Hepatocyte (in vitro differentiated cells): ENCODE data around the gene RLN3. TPM values are rescaled to one million over a fixed set of nuclear protein-coding genes. Genes with fewer than 3 reads are reported as not detected.

Experiments used
- DNase-seq: peaks from one replicate; pipeline ENCODE4 v3.0.0-alpha.2; 2016; ENCODE audit warnings: low spot score
- H2AFZ ChIP-seq: fragments of 200-600 bp; sonication (generic); 2 replicates; pipeline ENCODE4 v1.6.0; 2016; ENCODE audit warnings: antibody characterized with exemption, mild to moderate bottlenecking
- H3K27ac ChIP-seq: fragments of 200-600 bp; sonication (generic); 2 replicates; pipeline ENCODE4 v1.5.1; 2016; ENCODE audit warnings: mild to moderate bottlenecking
- H3K27me3 ChIP-seq: fragments of 200-600 bp; sonication (generic); 2 replicates; pipeline ENCODE4 v1.6.1; 2016
- H3K36me3 ChIP-seq: fragments of 200-600 bp; sonication (generic); replicated peaks from 2 replicates; pipeline ENCODE4 v1.5.1; 2016; ENCODE audit warnings: low read depth; ENCODE audit not compliant: insufficient read depth
- H3K4me1 ChIP-seq: fragments of 200-600 bp; sonication (generic); 2 replicates; pipeline ENCODE4 v1.5.1; 2016; ENCODE audit warnings: mild to moderate bottlenecking, moderate library complexity; ENCODE audit not compliant: insufficient read depth
- H3K4me2 ChIP-seq: fragments of 200-600 bp; sonication (generic); 2 replicates; pipeline ENCODE4 v1.6.0; 2016
- H3K4me3 ChIP-seq: fragments of 200-600 bp; sonication (generic); 2 replicates; pipeline ENCODE4 v1.5.1; 2016; ENCODE audit warnings: mild to moderate bottlenecking
- H3K79me2 ChIP-seq: fragments of 200-600 bp; sonication (generic); 2 replicates; pipeline ENCODE4 v1.6.0; 2017; ENCODE audit warnings: mild to moderate bottlenecking
- H3K9me2 ChIP-seq: fragments of 200-600 bp; sonication (generic); replicated peaks from 2 replicates; pipeline ENCODE4 v1.6.0; 2017; ENCODE audit warnings: mild to moderate bottlenecking; ENCODE audit not compliant: insufficient read depth
- H3K9me3 ChIP-seq: fragments of 200-600 bp; sonication (generic); 2 replicates; pipeline ENCODE4 v1.5.1; 2016; ENCODE audit warnings: low read depth, mild to moderate bottlenecking
- H4K20me1 ChIP-seq: fragments of 200-600 bp; sonication (generic); 2 replicates; pipeline ENCODE4 v1.6.0; 2016; ENCODE audit warnings: mild to moderate bottlenecking; ENCODE audit not compliant: insufficient read depth, poor library complexity, severe bottlenecking
- EZH2 ChIP-seq: fragments of 200-600 bp; sonication (generic); IDR thresholded peaks from 2 replicates; pipeline ENCODE4 v1.6.1; 2016; ENCODE audit warnings: antibody characterized with exemption, mild to moderate bottlenecking, borderline replicate concordance
- EZH2phosphoT487 ChIP-seq: fragments of 200-600 bp; sonication (generic); IDR thresholded peaks from one replicate; pipeline ENCODE4 v1.6.1; 2018; ENCODE audit warnings: antibody characterized with exemption, mild to moderate bottlenecking, low read depth, moderate library complexity; ENCODE audit not compliant: unreplicated experiment, severe bottlenecking
- WGBS: methylation state at CpG from one replicate; pipeline ENCODE4 v1.1.6; 2016; ENCODE audit warnings: low lambda C conversion rate; ENCODE audit errors: missing lambda C conversion rate; 5-methylcytosine and 5-hydroxymethylcytosine counted together
- polyA plus RNA-seq: library from polyadenylated mRNA; unstranded; fragments of >200 nt; fragmentation: Nextera tagmentation; extraction: Ambion mirVana; gene quantifications from 2 replicates; pipeline ENCODE4 v1.2.1, GENCODE V29; 2016
- total RNA-seq: library from RNA; depleted of rRNA; stranded (reverse); fragments of >200 nt; gene quantifications from 2 replicates; pipeline ENCODE4 v1.2.3, GENCODE V29; 2014
- TF ChIP-seq, protein P1 (sequence below): fragments of 200-600 bp; sonication (generic); IDR thresholded peaks from 2 replicates; pipeline ENCODE4 v1.5.1; 2016; ENCODE audit warnings: antibody characterized with exemption, mild to moderate bottlenecking; ENCODE audit not compliant: poor library complexity

RLN3 gene
- total and polyA plus RNA-seq, 2 experiments from 2014 or later, result not detected

- Histone ChIP-seq H3K9me2 (no peaks in the 10 kb centered on the region), H3K4me3 (no peak overlapping the region), H3K9me3 (peaks cover 7% of the 10 kb centered on the region), H3K4me2 (no peak overlapping the region), H3K79me2 (peaks cover 55% of the 10 kb centered on the region), H2AFZ (no peak overlapping the region), H3K36me3 (no peaks in the 10 kb centered on the region), H4K20me1 (no peaks in the 10 kb centered on the region), H3K4me1 (no peaks in the 10 kb centered on the region), H3K27ac (no peak overlapping the region), H3K27me3 (no peaks in the 10 kb centered on the region)
- TF ChIP-seq EZH2phosphoT487, result no peak
- TF ChIP-seq, protein P1, sequence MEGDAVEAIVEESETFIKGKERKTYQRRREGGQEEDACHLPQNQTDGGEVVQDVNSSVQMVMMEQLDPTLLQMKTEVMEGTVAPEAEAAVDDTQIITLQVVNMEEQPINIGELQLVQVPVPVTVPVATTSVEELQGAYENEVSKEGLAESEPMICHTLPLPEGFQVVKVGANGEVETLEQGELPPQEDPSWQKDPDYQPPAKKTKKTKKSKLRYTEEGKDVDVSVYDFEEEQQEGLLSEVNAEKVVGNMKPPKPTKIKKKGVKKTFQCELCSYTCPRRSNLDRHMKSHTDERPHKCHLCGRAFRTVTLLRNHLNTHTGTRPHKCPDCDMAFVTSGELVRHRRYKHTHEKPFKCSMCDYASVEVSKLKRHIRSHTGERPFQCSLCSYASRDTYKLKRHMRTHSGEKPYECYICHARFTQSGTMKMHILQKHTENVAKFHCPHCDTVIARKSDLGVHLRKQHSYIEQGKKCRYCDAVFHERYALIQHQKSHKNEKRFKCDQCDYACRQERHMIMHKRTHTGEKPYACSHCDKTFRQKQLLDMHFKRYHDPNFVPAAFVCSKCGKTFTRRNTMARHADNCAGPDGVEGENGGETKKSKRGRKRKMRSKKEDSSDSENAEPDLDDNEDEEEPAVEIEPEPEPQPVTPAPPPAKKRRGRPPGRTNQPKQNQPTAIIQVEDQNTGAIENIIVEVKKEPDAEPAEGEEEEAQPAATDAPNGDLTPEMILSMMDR, result no peak
- TF ChIP-seq EZH2, result no peak
- DNase-seq, result no peak
- 92% methylated on average over 21 of the region's 22 CpGs for WGBS
Observed at GRCh38 chr19:13996928-13997630, 30.9 kb upstream of the RLN3 start.

DNA sequence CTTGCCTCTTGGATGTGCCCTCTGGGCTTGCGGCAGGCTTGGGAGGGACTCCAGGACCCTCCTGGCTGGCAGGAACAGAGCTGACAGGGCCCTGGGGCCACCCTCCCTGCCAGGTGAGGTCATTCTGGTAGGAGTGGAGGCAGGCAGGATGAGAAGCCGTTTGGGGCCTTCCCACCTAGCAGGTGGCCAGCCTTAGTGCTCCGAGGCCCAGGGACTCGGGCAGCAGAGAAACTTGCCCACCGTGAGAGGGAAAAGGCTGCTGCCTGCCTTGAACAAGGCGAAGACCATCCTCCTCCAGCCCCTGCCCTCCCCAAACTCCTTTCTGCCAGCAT lies 30.4 kb upstream of the RLN3 start:
- H3K27ac ChIP-seq, result no peak overlapping the region
- no peaks in the 10 kb centered on the region for H3K4me1 ChIP-seq
- no peaks in the 10 kb centered on the region for H4K20me1 ChIP-seq
- no peaks in the 10 kb centered on the region for H3K36me3 ChIP-seq
- no peak overlapping the region for H2AFZ ChIP-seq
- DNase-seq, result peak; percentile 3
- no peaks in the 10 kb centered on the region for H3K27me3 ChIP-seq
- H3K9me3 ChIP-seq, result peaks cover 7% of the 10 kb centered on the region
- H3K79me2 ChIP-seq, result peaks cover 55% of the 10 kb centered on the region
- H3K9me2 ChIP-seq, result no peaks in the 10 kb centered on the region
- 89% methylated on average over 6 of the region's 6 CpGs for WGBS
- H3K4me2 ChIP-seq, result no peak overlapping the region
- no peak for TF ChIP-seq EZH2
- TF ChIP-seq, protein P1, result no peak
- TF ChIP-seq EZH2phosphoT487, result no peak
- no peak overlapping the region for H3K4me3 ChIP-seq

- H3K9me3 ChIP-seq, result peaks cover 7% of the 10 kb centered on the region
- H4K20me1 ChIP-seq, result no peaks in the 10 kb centered on the region
- 100% methylated on average over 1 of the region's 1 CpG for WGBS
- no peak overlapping the region for H2AFZ ChIP-seq
- no peak overlapping the region for H3K4me3 ChIP-seq
- TF ChIP-seq EZH2, result no peak
- TF ChIP-seq EZH2phosphoT487, result no peak
- TF ChIP-seq, protein P1, result no peak
- no peak for DNase-seq
- H3K27me3 ChIP-seq, result no peaks in the 10 kb centered on the region
- no peak overlapping the region for H3K27ac ChIP-seq
- no peaks in the 10 kb centered on the region for H3K4me1 ChIP-seq
- H3K79me2 ChIP-seq, result peaks cover 56% of the 10 kb centered on the region
- no peaks in the 10 kb centered on the region for H3K9me2 ChIP-seq
- no peak overlapping the region for H3K4me2 ChIP-seq
- H3K36me3 ChIP-seq, result no peaks in the 10 kb centered on the region
Observed at GRCh38 chr19:13998426-13998825, 29.5 kb upstream of the RLN3 start.
